NCI-H187 treated with DMSO at 0.1 percent for 48 hours (cell line): ENCODE data around the gene GTF2H2C.
A peak's percentile ranks its signal among the peaks of the same experiment; 100 is the strongest.
"Not testable (repeated sequence)": the region's sequence is repeated elsewhere in the genome, so short reads cannot be mapped to it uniquely, and the experiment has no call there.

Source experiments
- DNase-seq: peaks from one replicate; lab custom pipeline; 2025; lab: John Stamatoyannopoulos, UW

The GTF2H2C gene

GRCh38 chr5:69559908-69560330, at the start of gene GTF2H2C:
Gene GTF2H2C (plus strand): TSS chr5:69560191. CDS start chr5:69565133, 4,942 bp downstream.
- DNase-seq, result not testable (repeated sequence)

- no peak for DNase-seq
Measured at GRCh38 chr5:69510694-69511093, 49.3 kb upstream of the GTF2H2C start.

GRCh38 chr5:69512740-69513260, 47.2 kb upstream of the GTF2H2C start:
- DNase-seq, result no peak

- not testable (repeated sequence) for DNase-seq
Measured at GRCh38 chr5:69515570-69515969, 44.4 kb upstream of the GTF2H2C start.

GRCh38 chr5:69516769-69517168, 43.2 kb upstream of the GTF2H2C start:
- DNase-seq, result no peak

GRCh38 chr5:69517763-69518212, 42.2 kb upstream of the GTF2H2C start:
- DNase-seq, result peak; percentile 34

GRCh38 chr5:69519285-69519684, 40.7 kb upstream of the GTF2H2C start:
- DNase-seq, result no peak

- DNase-seq, result no peak
Measured at GRCh38 chr5:69522035-69522434, 38.0 kb upstream of the GTF2H2C start.

- DNase-seq, result no peak
Measured at GRCh38 chr5:69525490-69525889, 34.5 kb upstream of the GTF2H2C start.

GRCh38 chr5:69526660-69527059, 33.3 kb upstream of the GTF2H2C start:
- no peak for DNase-seq

- DNase-seq, result no peak
Measured at GRCh38 chr5:69527128-69527770, 32.7 kb upstream of the GTF2H2C start.

- no peak for DNase-seq
Measured at GRCh38 chr5:69528035-69528434, 32.0 kb upstream of the GTF2H2C start.

GRCh38 chr5:69528609-69529008, 31.4 kb upstream of the GTF2H2C start:
- DNase-seq, result no peak

- DNase-seq, result no peak
Measured at GRCh38 chr5:69530561-69531405, 29.2 kb upstream of the GTF2H2C start.

GRCh38 chr5:69531406-69531801, 28.6 kb upstream of the GTF2H2C start:
- no peak for DNase-seq

- DNase-seq, result not testable (repeated sequence)
Measured at GRCh38 chr5:69537911-69538310, 22.1 kb upstream of the GTF2H2C start.

- DNase-seq, result not testable (repeated sequence)
Measured at GRCh38 chr5:69538735-69539134, 21.3 kb upstream of the GTF2H2C start.

GRCh38 chr5:69541347-69541746, 18.6 kb upstream of the GTF2H2C start:
- not testable (repeated sequence) for DNase-seq

GRCh38 chr5:69542838-69543618, 17.0 kb upstream of the GTF2H2C start:
- DNase-seq, result not testable (repeated sequence)

GRCh38 chr5:69544602-69545001, 15.4 kb upstream of the GTF2H2C start:
- not testable (repeated sequence) for DNase-seq

GRCh38 chr5:69560587-69561431, 818 bp downstream of the GTF2H2C start:
- DNase-seq, result not testable (repeated sequence)
